ENCODE data around the gene CDC25C.

DNA sequence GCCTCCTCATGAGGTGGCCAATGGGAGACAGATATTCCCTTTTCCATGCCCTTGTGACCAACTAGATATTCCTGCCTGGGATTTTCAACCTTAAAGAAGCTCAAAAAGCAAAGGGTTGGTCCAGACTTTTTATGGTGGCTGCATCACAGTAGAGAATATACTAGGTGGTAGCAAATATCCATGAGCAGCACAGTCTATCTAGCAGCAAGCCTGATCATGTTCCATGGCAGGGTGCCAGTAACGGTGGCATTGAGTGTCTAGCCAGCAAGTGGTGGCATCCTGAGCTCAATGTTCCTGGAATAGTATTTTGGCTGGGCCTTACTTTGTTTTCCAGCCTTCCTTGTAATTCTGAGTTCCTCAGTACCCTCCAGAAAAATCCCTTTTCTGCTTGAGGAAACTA is 25.8 kb downstream of the CDC25C start:
- TF ChIP-seq SIN3A (IDR thresholded peaks at IDR 0.05; ENCODE audit: low read depth) (no peak), EZH2 (IDR thresholded peaks at IDR 0.05) (no peak), MAX (IDR thresholded peaks at IDR 0.05) (no peak), POLR2AphosphoS5 (IDR thresholded peaks at IDR 0.05; ENCODE audit: low read depth, low read length) (no peak), POLR2A (IDR thresholded peaks at IDR 0.05; ENCODE audit: borderline replicate concordance, extremely low read depth, insufficient read depth, insufficient read length) (no peak), RAD21 (IDR thresholded peaks at IDR 0.05; ENCODE audit: low read depth) (no peak), TCF7L2 (IDR thresholded peaks at IDR 0.05; ENCODE audit: borderline replicate concordance, extremely low read depth, insufficient read depth, insufficient read length) (no peak), EGR1 (IDR thresholded peaks at IDR 0.05; ENCODE audit: low read depth) (no peak), ZNF274 (IDR thresholded peaks at IDR 0.05; ENCODE audit: low read depth, low read length) (no peak), CEBPB (IDR thresholded peaks at IDR 0.05; ENCODE audit: low read depth) (no peak), REST (IDR thresholded peaks at IDR 0.05; ENCODE audit: low read depth) (no peak), ZFX (IDR thresholded peaks at IDR 0.05) (no peak), EZH2phosphoT487 (IDR thresholded peaks at IDR 0.05; ENCODE audit: borderline replicate concordance) (no peak)
- TF ChIP-seq, protein P1, sequence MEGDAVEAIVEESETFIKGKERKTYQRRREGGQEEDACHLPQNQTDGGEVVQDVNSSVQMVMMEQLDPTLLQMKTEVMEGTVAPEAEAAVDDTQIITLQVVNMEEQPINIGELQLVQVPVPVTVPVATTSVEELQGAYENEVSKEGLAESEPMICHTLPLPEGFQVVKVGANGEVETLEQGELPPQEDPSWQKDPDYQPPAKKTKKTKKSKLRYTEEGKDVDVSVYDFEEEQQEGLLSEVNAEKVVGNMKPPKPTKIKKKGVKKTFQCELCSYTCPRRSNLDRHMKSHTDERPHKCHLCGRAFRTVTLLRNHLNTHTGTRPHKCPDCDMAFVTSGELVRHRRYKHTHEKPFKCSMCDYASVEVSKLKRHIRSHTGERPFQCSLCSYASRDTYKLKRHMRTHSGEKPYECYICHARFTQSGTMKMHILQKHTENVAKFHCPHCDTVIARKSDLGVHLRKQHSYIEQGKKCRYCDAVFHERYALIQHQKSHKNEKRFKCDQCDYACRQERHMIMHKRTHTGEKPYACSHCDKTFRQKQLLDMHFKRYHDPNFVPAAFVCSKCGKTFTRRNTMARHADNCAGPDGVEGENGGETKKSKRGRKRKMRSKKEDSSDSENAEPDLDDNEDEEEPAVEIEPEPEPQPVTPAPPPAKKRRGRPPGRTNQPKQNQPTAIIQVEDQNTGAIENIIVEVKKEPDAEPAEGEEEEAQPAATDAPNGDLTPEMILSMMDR (IDR thresholded peaks at IDR 0.05 in 2 of 3, conservative IDR thresholded peaks at IDR 0.05 in 1 of 3; ENCODE audit: borderline replicate concordance in 1 of 3, insufficient read depth in 1 of 3, low read depth in 2 of 3, low read length in 2 of 3), result no peak
